IPS-15b (cell line): ENCODE measurements around the gene YAE1.
A peak's percentile ranks its signal among the peaks of the same experiment; 100 is the strongest.

ENCODE experiments used
- H3K27me3 ChIP-seq: one replicate; pipeline ENCODE4 v1.6.1; 2013; ENCODE audit warnings: low read length; ENCODE audit not compliant: control insufficient read depth, insufficient read depth
- H3K36me3 ChIP-seq: one replicate; pipeline ENCODE4 v1.6.1; 2013; ENCODE audit warnings: low read length; ENCODE audit not compliant: control insufficient read depth, insufficient read depth
- H3K4me1 ChIP-seq: one replicate; pipeline ENCODE4 v1.6.1; 2013; ENCODE audit warnings: mild to moderate bottlenecking, low read length; ENCODE audit not compliant: control insufficient read depth, insufficient read depth
- H3K4me3 ChIP-seq: one replicate; pipeline ENCODE4 v1.5.1; 2013; ENCODE audit warnings: low read depth, low read length
- H3K9ac ChIP-seq: one replicate; pipeline ENCODE4 v1.6.1; 2013; ENCODE audit warnings: low read depth, mild to moderate bottlenecking, low read length
- H3K9me3 ChIP-seq: one replicate; pipeline ENCODE4 v1.6.1; 2013; ENCODE audit warnings: mild to moderate bottlenecking, low read length; ENCODE audit not compliant: control insufficient read depth, insufficient read depth

The YAE1 gene, protein sequence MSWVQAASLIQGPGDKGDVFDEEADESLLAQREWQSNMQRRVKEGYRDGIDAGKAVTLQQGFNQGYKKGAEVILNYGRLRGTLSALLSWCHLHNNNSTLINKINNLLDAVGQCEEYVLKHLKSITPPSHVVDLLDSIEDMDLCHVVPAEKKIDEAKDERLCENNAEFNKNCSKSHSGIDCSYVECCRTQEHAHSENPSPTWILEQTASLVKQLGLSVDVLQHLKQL

DNA sequence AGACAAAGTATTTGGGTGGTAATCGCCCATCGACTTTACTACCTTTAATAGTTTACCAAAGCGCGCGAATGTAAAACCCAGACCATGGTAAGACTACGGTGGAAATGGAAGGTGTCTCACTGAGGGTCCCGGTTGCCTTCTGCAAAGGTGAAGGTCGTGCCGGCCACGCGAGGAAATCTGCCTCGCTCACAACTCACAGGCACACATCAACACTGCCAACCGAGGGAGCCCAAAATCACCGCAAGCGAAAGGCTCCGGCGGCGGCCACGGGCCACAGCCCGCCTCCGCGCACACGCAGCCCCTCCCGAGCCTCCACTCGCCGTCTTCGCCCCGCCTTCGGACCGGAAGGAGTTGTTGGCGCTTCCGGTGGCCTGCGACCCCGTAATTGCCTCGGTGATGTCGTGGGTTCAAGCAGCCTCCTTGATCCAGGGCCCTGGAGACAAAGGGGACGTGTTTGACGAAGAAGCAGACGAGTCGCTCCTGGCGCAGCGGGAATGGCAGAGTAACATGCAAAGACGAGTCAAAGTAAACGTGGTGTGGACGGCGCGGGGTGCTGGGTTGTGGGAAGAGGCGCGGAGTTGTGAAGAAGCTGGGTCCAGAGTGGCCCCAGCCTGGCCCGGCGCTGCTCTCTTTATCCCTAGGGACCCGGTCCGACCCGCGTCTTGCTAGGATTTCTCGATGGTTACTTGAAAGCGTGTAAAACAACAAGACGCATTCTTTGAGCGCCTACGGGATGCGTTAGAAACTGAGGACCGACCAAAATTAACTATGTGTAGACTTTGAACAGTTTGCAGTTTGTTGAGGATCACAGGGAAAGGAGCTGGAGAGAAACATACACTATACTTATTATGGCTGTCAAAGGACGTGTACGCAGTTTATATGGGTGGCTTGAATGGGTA is at the start of gene YAE1:
Gene YAE1, plus strand, starts transcription at position 382 of the 899 bp plus-strand sequence. Its CDS starts 15 bp downstream, at position 397.
- Histone ChIP-seq H3K9ac (peak within 1 kb of the TSS; percentile 84), H3K27me3 (no peaks in the 10 kb centered on the region), H3K4me1 (no peaks in the 10 kb centered on the region), H3K4me3 (peak within 1 kb of the TSS; percentile 99), H3K36me3 (no peaks in the 10 kb centered on the region), H3K9me3 (no peaks in the 10 kb centered on the region)

DNA sequence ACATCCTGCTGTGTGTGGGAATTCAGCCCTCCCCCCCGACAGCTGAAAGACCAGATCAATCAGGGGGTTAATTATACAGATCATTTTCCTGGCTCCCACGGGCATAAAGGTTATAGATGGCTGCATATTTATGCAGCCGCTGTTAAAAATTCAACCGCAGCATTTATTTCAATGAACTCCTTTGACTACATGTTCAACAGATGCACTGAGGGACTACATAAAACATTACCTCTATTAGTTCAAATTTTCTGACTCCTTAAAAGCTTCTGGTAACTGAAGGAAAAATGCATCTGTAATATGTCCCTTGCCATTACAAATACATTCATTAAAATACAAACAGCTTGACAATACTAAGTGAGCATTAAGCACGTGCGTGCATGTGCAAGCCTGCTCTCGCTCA is 49.7 kb upstream of the YAE1 start:
- Histone ChIP-seq H3K36me3 (no peaks in the 10 kb centered on the region), H3K9me3 (no peaks in the 10 kb centered on the region), H3K27me3 (no peaks in the 10 kb centered on the region), H3K9ac (no peak overlapping the region), H3K4me1 (peaks cover 6% of the 10 kb centered on the region), H3K4me3 (no peak overlapping the region)

DNA sequence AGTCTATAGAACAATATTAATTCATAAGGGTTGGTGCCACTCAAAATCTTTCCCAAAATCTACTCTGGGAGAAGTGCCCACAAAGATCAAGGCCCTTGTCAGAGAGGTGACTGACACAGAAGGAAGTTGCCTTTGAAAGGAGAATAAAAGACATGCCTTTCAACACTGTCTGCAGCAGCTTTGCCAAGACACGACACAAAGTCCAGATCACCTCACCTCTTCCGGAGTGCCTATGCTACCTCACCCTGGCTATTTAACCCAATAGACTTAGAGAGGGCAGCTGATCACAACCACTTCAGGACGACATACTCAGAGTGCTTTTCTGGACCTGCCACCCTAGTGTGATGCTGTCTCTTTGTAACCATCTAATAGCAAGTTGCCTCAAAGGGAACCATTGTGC is 49.0 kb upstream of the YAE1 start:
- H3K36me3 ChIP-seq = no peaks in the 10 kb centered on the region
- no peaks in the 10 kb centered on the region for H3K27me3 ChIP-seq
- H3K4me3 ChIP-seq = no peak overlapping the region
- peaks cover 6% of the 10 kb centered on the region for H3K4me1 ChIP-seq
- H3K9me3 ChIP-seq = no peaks in the 10 kb centered on the region
- no peak overlapping the region for H3K9ac ChIP-seq

DNA sequence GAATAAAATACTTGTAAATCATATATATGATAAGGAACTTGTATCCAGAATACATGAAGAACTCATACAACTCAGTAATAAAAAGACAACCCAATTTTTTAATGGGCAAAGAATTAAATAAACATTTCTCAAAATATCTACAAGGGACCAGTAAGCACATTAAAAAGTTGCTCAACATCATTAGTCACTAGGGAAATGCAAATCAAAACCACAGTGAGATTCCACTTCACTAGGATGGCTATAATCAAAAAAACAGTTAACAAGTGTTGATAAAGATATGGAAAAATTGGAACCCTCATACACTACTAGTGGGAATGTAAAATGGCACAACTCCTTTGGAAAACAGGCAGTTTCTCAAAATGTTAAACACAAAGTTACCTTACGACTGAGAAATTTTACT is 40.3 kb upstream of the YAE1 start:
- Histone ChIP-seq H3K9ac (no peak overlapping the region), H3K27me3 (no peaks in the 10 kb centered on the region), H3K4me3 (no peak overlapping the region), H3K36me3 (no peaks in the 10 kb centered on the region), H3K9me3 (no peaks in the 10 kb centered on the region), H3K4me1 (peaks cover 7% of the 10 kb centered on the region)

DNA sequence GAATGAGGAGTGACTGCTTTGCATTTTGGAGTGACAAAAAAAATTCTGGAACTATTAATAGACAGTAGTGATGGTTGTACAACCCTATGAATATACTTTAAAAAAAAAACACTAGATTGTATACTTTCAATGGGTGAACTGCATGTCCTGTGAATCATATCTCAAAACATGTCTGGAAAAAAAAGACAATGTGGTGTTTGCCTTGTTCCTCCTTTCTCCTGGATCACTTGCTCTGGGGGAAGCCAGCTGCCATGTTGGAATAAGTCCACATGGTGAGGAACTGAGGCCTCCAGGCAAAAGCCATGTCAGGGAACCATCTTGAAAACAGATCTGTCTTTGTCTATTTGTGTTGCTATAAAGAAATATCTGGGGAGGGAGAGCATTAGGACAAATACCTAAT is 39.5 kb upstream of the YAE1 start:
- Histone ChIP-seq H3K36me3 (no peaks in the 10 kb centered on the region), H3K4me3 (no peak overlapping the region), H3K27me3 (no peaks in the 10 kb centered on the region), H3K9me3 (no peaks in the 10 kb centered on the region), H3K9ac (no peak overlapping the region), H3K4me1 (peaks cover 7% of the 10 kb centered on the region)

DNA sequence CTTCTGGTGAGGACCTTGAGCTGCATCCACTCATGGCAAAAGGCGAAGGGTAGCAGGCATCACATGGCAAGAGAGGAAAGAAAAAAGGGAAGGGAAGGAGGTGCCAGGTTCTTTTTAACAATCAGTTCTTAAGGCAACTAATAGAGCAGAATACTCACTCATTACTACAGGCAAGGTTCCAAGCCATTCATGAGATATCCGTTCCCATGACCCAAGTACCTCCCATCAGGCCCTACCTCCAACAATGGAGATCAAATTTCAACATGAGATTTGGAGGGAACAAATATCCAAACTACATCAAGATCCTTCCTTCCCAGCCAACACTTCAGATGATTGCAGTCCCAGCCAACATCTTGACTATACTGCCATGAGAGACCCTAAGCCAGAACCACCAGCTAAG is 38.9 kb upstream of the YAE1 start:
- Histone ChIP-seq H3K27me3 (no peaks in the 10 kb centered on the region), H3K9ac (no peak overlapping the region), H3K4me1 (peaks cover 7% of the 10 kb centered on the region), H3K36me3 (no peaks in the 10 kb centered on the region), H3K4me3 (no peak overlapping the region), H3K9me3 (no peaks in the 10 kb centered on the region)

DNA sequence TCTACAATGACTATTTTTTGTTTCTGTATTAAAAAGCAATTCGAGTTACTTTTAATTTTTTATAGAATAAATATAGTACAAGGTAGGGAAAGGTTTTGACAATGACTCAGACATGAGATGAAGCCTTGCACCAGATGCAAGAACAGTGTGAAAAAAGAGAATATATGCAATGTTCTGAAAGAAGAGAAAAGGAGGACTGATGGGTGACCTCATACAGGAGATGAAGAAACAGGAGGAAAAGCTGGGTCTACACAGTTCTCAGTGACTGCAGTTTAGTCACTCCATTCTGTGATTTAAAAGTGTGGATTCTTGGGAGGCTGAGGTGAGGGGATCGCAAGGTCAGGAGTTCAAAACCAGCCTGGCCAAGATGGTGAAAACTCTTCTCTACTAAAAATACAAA is 38.3 kb upstream of the YAE1 start:
- H3K4me1 ChIP-seq = peaks cover 7% of the 10 kb centered on the region
- H3K9me3 ChIP-seq = no peaks in the 10 kb centered on the region

DNA sequence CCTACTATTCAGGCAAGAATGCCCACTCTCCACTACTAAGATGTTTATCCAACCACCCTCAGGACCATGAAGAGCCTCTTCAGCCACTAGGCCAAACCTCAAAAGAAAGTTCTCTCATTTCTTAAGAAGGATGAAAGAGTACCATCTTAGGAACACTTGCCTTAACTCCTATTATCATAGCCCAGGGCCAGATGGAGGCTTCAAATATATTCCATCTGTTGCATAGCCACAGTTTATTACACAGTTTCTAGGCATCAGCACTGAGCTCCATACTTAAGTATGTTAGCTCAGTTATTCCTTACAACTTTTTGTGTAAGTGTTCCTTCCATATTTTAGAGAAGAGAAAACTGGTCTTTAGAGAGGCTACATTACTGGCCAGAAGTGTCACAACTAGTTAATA is 37.4 kb upstream of the YAE1 start:
- H3K9ac ChIP-seq = no peak overlapping the region

More for the DNA sequence above, 38.3 kb upstream of the YAE1 start:
- H3K36me3 ChIP-seq = no peaks in the 10 kb centered on the region
- no peak overlapping the region for H3K4me3 ChIP-seq
- H3K9ac ChIP-seq = no peak overlapping the region
- no peaks in the 10 kb centered on the region for H3K27me3 ChIP-seq

DNA sequence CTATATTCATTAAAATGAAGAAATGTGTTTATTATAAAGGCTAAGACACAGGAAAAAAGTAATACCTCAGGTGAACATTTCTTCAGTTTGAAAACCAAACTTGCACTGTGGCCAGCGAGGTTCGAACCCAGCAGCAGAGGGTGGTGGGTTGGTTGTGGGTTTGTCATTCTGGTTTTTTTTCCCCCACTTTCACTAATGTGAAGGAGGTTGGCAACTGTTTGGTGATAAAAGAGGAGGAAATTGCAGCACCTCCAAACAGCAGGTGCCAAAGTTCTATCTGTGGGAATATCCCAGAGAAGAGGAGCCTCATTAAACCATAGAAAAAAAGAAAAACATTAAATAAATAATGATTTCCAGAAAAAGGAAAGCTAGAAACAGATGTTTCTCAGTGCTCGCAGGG is 36.6 kb upstream of the YAE1 start:
- Histone ChIP-seq H3K4me1 (peaks cover 7% of the 10 kb centered on the region), H3K9ac (no peak overlapping the region), H3K36me3 (no peaks in the 10 kb centered on the region), H3K4me3 (no peak overlapping the region), H3K27me3 (no peaks in the 10 kb centered on the region), H3K9me3 (no peaks in the 10 kb centered on the region)

More for the DNA sequence above, 37.4 kb upstream of the YAE1 start:
- Histone ChIP-seq H3K36me3 (no peaks in the 10 kb centered on the region), H3K4me1 (peaks cover 7% of the 10 kb centered on the region), H3K4me3 (no peak overlapping the region), H3K27me3 (no peaks in the 10 kb centered on the region), H3K9me3 (no peaks in the 10 kb centered on the region)

DNA sequence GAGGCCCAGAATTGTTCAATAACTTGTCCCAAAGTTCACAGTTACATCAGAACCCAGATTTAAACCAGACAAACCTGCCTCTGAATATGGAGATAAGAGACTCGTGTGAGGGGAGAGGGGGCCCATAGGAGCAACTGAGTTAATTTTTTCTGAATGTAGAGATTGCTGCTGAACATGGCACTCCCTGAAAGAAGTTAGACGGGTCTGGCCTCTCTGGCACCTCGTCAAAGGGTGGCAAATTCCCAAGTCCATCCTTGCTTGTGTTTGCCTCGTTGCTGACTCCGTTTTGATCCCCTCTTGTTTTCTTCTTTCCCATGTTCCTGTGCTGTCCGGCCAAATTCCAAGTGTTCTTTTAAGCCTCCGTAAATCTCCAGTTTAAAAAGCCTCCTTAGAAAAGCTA is 35.2 kb upstream of the YAE1 start:
- Histone ChIP-seq H3K4me3 (no peak overlapping the region), H3K36me3 (no peaks in the 10 kb centered on the region), H3K4me1 (peaks cover 7% of the 10 kb centered on the region), H3K27me3 (no peaks in the 10 kb centered on the region), H3K9me3 (no peaks in the 10 kb centered on the region), H3K9ac (no peak overlapping the region)

DNA sequence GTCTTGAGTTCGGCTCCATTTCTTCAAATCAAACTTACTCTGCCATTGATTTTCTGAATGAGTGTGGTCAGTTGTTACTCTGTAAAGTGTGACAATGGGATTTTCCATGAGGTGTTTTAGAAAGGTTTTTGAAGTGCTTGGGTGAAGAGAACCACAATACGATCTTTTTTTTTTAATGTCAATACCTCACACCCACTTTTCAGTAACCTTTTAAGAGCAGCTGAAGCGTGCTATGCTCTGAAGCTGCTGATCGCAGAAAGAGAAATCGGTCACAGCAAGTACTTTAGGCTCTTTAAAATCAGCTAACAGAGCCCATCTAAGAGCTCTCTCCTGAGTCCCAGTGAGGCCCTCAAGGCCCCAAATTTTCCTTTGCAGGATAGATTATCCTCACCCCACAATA is 34.4 kb upstream of the YAE1 start:
- Histone ChIP-seq H3K4me1 (peaks cover 7% of the 10 kb centered on the region), H3K27me3 (no peaks in the 10 kb centered on the region), H3K9me3 (no peaks in the 10 kb centered on the region), H3K36me3 (no peaks in the 10 kb centered on the region), H3K4me3 (no peak overlapping the region), H3K9ac (no peak overlapping the region)

DNA sequence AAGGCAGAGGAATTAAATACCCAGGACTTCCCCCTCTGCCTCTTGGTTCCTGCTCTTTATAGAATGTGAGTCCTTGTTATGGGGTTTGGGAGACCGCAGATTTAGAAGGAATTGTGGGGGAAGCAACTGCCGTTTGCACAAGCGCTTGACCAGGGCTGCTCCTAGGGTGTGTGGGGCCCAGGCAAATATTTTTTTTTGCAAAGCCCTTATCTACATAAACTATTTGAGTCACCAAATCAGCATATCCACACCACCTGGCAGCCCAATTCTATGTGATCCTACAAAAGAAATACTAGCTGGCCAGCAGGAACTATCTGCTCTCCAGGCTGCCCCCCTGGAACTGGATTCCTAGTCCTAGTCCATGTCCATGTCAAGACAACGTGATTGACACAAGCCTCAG is 33.4 kb upstream of the YAE1 start:
- no peak overlapping the region for H3K4me3 ChIP-seq
- H3K27me3 ChIP-seq = no peaks in the 10 kb centered on the region
- no peaks in the 10 kb centered on the region for H3K36me3 ChIP-seq
- no peaks in the 10 kb centered on the region for H3K9me3 ChIP-seq
- H3K4me1 ChIP-seq = peaks cover 7% of the 10 kb centered on the region
- H3K9ac ChIP-seq = no peak overlapping the region
